HL-60/S4 (cell line): ENCODE results near the gene PDIA5.

ENCODE experiments used
- in situ Hi-C: fragments of 300-500 bp; cut with MboI; formaldehyde crosslinking; loops from 2 replicates; pipeline ENCODE4 v1.14.3; 2022; ENCODE audit warnings: low sequenced_read_pairs

PDIA5 gene

GRCh38 chr3:123038751-123039150 lies 28.1 kb upstream of the PDIA5 start:
- in situ Hi-C loops, result no loop called here

GRCh38 chr3:123039178-123039577 lies 27.6 kb upstream of the PDIA5 start:
- in situ Hi-C loops, result no loop called here

GRCh38 chr3:123042413-123042812 lies 24.4 kb upstream of the PDIA5 start:
- in situ Hi-C loops, result no loop called here

GRCh38 chr3:123044981-123045763 lies 21.7 kb upstream of the PDIA5 start:
- in situ Hi-C loops, result no loop called here

GRCh38 chr3:123046262-123047061 lies 20.4 kb upstream of the PDIA5 start:
- in situ Hi-C loops, result no loop called here

- in situ Hi-C loops, result no loop called here
These were observed 19.8 kb upstream of the PDIA5 start for GRCh38 chr3:123047062-123047319.

- in situ Hi-C loops, result no loop called here
These were observed 18.2 kb upstream of the PDIA5 start for GRCh38 chr3:123048480-123049237.

GRCh38 chr3:123050666-123051065 lies 16.2 kb upstream of the PDIA5 start:
- in situ Hi-C loops, result no loop called here

GRCh38 chr3:123053107-123053506 lies 13.7 kb upstream of the PDIA5 start:
- in situ Hi-C loops, result no loop called here

GRCh38 chr3:123054109-123054778 lies 12.6 kb upstream of the PDIA5 start:
- in situ Hi-C loops, result no loop called here

GRCh38 chr3:123054931-123055330 lies 11.9 kb upstream of the PDIA5 start:
- in situ Hi-C loops, result no loop called here

- in situ Hi-C loops, result no loop called here
These were observed 11.5 kb upstream of the PDIA5 start for GRCh38 chr3:123055352-123055751.

GRCh38 chr3:123058505-123058904 lies 8.3 kb upstream of the PDIA5 start:
- in situ Hi-C loops, result no loop called here

GRCh38 chr3:123060054-123060453 lies 6.8 kb upstream of the PDIA5 start:
- in situ Hi-C loops, result no loop called here

- in situ Hi-C loops, result no loop called here
These were observed 5.0 kb upstream of the PDIA5 start for GRCh38 chr3:123061856-123062255.

- in situ Hi-C loops, result no loop called here
These were observed 3.8 kb upstream of the PDIA5 start for GRCh38 chr3:123063034-123063433.

- in situ Hi-C loops, result no loop called here
These were observed 2.3 kb upstream of the PDIA5 start for GRCh38 chr3:123064506-123064905.

- in situ Hi-C loops, result no loop called here
These were observed 1.9 kb upstream of the PDIA5 start for GRCh38 chr3:123064914-123065313.

- in situ Hi-C loops, result no loop called here
These were observed 278 bp upstream of the PDIA5 start for GRCh38 chr3:123066599-123066895.

- in situ Hi-C loops, result no loop called here
These were observed 1.1 kb downstream of the PDIA5 start for GRCh38 chr3:123067689-123068600.
